Hippocampal formation (tissue), 2 donors: ENCODE results near the gene EGR1.
"Not testable (repeated sequence)": the region's sequence is repeated elsewhere in the genome, so short reads cannot be mapped to it uniquely, and the experiment has no call there.

Experiments used
- DNase-seq, 2 donors: peaks; one replicate each; lab custom pipeline; 2025; lab: John Stamatoyannopoulos, UW

Gene EGR1

DNA sequence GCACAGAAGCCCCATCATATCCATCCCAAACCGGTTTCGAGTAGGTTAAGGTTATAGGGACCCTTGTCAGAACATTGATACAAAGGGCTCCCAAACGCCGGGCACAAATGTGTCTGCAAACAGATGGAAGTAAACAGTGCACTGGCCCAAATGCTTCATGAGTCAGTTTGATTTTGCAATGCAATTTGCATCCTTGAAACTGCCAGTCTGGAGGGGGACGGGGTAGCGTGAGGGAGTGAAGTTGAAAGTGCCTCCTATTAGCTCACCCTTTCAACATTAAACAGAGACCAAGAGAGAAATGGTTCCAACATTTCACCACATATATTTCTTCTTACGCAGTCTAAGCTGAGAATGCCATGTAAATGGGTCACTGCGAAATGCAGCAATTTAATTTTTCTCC, 42.2 kb downstream of the EGR1 start:
- not testable (repeated sequence) for DNase-seq

DNA sequence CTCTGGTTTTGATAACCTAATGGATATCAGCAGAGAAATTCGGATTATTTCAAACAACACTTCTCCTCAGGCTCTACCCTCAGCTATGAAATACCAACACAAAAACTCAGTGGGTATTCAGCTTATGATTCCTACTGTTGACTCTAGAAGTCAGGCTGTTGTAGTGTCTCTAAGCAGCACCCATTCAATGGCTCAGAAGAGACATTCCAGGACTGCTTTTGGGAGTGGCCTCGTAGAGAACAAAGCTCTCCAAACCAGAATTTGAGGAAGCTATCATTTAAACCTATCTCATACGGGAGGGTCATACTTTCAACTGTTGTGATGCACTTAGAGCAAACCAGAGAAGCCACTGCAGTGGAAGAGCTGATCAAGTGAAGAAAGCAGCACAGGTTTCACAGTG, 43.7 kb downstream of the EGR1 start:
- no peak for DNase-seq

DNA sequence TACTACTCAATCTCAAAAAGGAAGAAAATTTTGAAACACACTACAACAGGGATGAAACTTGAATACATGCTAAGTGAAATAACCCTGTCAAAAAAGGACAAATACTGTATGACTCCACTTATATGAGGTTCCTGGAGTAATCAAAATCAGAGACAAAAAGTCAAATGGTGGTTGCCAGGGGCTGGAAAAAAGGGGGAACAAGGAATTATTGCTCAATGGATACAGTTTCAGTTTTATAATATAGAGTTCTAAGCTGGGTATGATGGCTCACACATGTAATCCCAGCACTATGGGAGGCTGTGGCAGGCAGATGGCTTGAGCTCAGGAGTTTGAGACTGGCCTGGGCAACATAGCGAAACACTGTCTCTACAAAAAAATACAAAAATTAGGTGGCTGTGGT, 48.7 kb downstream of the EGR1 start:
- DNase-seq: no peak

DNA sequence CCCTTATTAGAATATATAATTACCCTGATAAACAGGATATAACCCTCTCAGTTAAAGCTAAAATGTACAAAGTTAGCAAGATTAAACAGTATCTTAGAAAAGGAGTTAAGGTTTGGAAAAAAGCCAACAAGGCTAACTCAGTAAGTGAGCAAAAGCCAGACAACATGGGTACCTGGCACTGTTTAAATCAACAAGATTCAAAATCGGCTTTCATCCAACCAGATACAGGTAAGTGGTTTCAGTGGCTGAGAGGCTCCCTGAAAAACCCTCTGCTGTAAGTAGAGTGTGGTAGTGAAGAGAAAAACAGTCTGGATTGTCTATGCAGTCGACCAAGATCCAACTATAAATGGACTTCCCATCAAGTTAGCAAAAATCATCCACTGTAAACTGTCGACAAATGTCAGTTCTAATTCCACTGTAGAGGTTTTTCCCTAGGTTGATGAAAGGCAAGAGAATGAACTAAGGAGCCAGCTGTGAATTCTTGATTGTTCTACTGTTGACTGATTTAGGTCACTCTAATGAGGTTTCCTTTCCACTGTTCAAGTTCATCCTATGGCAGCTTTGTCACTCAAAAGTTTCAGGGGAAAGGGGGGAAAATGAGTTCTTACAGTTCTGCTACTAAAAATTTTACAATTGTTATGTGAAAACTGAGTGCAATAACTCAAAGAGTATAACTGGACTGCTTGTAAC, 50.4 kb downstream of the EGR1 start:
- DNase-seq: no peak

DNA sequence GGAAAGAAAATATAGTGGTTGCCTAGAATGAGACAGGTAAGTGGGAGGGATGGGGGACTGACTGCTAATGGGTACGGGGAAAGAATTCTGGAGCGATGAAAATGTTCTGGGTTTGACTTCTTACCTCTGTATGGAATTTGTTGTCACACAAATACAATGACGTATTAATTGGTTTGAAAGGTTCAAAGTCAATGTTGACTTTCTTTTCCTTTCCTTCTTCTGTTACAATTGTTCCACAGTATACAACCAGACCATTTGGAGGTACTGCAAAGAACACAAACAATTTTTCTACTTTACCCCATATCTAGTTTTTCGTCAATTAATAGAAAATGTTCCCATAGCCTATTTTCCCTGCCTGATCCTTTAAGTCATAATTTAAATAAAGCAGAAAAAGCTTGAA, 52.2 kb downstream of the EGR1 start:
- no peak for DNase-seq
